ENCODE results near the gene ULK4. TPM values are rescaled to one million over a fixed set of nuclear protein-coding genes. Genes with fewer than 3 reads are reported as not detected.
"Not testable (repeated sequence)": the region's sequence is repeated elsewhere in the genome, so short reads cannot be mapped to it uniquely, and the experiment has no call there.

The ULK4 gene
- total RNA-seq, 4 donors from 2014 or later, result 15.8 to 20.6 (median 16.3) TPM

DNA sequence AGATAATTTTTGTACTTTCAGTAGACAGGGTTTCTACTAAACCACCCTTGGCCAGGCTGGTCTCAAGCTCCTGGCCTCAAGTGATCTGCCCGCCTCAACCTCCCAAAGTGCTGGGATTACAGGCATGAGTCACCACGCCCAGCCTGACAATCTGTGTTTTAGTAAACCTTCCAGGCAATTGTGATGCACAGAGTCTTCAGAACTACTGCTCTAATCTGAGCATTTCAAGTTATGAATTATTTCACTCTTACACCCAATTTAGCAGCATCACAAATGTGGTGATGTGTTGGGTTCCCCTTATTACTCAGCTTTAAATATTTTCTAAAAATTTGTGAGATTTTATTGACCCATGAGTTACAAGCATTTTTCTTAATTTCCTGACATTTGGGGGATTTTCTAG, 94.4 kb downstream of the ULK4 start:
- TF ChIP-seq, protein P1, sequence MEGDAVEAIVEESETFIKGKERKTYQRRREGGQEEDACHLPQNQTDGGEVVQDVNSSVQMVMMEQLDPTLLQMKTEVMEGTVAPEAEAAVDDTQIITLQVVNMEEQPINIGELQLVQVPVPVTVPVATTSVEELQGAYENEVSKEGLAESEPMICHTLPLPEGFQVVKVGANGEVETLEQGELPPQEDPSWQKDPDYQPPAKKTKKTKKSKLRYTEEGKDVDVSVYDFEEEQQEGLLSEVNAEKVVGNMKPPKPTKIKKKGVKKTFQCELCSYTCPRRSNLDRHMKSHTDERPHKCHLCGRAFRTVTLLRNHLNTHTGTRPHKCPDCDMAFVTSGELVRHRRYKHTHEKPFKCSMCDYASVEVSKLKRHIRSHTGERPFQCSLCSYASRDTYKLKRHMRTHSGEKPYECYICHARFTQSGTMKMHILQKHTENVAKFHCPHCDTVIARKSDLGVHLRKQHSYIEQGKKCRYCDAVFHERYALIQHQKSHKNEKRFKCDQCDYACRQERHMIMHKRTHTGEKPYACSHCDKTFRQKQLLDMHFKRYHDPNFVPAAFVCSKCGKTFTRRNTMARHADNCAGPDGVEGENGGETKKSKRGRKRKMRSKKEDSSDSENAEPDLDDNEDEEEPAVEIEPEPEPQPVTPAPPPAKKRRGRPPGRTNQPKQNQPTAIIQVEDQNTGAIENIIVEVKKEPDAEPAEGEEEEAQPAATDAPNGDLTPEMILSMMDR (IDR thresholded peaks at IDR 0.05), result no peak
- no peak for ATAC-seq (ENCODE audit: low FRiP score)
- no peak for DNase-seq (ENCODE audit: low spot score)

DNA sequence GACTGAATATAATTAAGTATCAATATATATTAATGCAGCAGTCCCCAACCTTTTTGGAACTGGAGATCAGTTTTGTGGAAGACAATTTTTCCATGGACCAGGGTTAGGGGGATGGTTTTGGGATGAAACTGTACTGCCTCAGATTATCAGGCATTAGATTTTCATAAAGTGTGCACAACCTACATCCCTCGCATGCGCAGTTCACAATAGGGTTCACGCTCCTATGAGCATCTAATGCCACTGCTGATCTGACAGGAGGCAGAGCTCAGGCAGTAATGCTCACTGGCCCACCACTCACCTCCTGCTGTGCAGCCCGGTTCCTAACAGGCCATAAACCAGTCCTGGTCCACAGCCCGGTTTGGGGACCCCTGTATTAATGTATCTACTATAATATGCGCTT, 95.6 kb downstream of the ULK4 start:
- DNase-seq (ENCODE audit: low spot score) (no peak), ATAC-seq (ENCODE audit: low FRiP score) (no peak)
- TF ChIP-seq, protein P1 (IDR thresholded peaks at IDR 0.05), result no peak

DNA sequence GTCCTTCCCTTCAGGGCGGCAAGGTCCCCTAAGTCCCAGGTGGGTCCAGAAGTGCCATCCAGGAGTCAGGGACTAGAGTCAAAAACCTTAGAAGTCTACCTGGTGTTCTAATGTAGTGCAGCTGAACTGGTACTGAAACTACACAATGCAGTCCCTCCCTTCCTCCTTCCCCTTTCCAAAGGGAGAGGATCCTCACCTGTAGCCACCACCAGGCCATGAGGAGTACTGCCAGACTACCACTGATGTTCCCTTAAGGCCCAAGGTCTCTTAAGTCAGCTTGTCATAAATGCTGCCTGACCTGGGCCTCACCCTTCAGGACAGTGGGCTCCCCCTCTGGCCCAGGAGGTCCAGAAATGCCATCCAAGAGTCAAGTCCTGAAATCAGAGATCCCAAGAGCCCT, 98.9 kb downstream of the ULK4 start:
- no peak for ATAC-seq (ENCODE audit: low FRiP score)

DNA sequence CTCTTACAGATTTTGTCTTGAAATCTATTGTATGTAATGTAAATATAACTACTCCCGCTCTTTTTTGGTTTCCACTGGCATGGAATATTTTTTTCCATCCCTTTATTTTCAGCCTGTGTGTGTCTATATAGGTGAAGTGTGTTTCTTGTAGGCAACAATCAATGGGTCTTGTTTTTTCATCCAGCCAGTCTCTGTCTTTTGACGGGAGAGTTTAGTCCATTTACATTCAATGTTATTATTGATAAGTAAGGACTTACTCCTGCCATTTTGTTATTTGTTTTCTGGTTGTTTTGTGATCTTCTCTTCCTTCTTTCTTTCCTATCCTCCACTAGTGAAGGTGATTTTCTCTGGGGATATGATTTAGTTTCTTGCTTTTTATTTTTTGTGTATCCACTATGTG, 101.4 kb downstream of the ULK4 start:
- not testable (repeated sequence) for ATAC-seq (ENCODE audit: low FRiP score); DNase-seq (ENCODE audit: low spot score)

More for the DNA sequence above, 98.9 kb downstream of the ULK4 start:
- no peak for DNase-seq (ENCODE audit: low spot score)
- TF ChIP-seq, protein P1 (IDR thresholded peaks at IDR 0.05), result no peak

DNA sequence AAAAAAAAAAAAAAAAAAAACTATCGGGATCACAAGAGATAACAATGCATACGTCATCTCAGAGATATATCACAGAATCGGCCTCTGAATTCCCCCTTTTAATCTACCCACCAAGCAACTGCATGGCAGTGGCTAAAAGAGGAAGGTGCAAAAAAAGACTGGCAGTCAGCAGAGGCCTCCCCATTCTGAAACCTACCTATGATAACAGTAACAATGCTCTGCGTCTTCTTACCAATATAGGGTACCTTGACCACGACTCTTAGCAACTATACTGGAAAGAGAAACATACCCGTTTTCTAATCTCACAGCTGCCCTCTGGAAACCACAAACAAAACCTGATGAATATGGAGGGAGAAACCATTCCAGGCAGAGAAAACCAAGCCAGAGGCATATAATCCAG, 106.9 kb downstream of the ULK4 start:
- TF ChIP-seq, protein P1 (IDR thresholded peaks at IDR 0.05), result no peak
- ATAC-seq (ENCODE audit: low FRiP score) (no peak), DNase-seq (ENCODE audit: low spot score) (no peak)

DNA sequence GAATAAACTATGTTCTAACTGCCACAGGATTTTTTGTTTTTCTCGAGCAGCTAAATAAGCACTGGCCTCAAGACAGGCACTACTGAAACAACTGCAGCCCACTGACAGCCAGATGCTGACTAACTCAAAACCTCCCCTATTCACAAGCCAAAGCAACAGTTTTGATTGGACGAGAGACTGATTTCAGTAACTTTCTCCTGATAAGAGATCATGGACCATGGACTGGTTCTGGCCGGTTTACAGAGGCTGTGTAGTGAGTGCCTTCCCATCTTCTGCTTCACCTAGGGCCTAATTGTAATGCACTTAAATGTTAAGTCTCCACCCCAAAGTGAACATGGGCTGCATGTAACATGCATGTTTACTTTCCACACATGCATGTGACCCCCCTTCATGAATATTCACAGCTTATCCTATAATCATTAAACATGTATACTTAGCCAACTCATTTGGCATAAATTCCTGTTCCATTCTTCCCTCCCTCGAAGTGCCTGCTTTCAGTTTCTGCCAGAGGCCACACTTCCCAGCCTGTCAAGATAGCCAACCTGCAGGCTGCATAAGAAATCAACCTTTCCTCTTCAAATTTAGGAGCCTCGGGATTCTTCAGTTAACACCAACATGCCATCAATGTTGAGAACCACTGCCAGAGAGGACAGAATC, 108.2 kb downstream of the ULK4 start:
- ATAC-seq (ENCODE audit: low FRiP score), result peak; percentile 57
- DNase-seq (ENCODE audit: low spot score), result no peak
- TF ChIP-seq, protein P1 (IDR thresholded peaks at IDR 0.05), result no peak

DNA sequence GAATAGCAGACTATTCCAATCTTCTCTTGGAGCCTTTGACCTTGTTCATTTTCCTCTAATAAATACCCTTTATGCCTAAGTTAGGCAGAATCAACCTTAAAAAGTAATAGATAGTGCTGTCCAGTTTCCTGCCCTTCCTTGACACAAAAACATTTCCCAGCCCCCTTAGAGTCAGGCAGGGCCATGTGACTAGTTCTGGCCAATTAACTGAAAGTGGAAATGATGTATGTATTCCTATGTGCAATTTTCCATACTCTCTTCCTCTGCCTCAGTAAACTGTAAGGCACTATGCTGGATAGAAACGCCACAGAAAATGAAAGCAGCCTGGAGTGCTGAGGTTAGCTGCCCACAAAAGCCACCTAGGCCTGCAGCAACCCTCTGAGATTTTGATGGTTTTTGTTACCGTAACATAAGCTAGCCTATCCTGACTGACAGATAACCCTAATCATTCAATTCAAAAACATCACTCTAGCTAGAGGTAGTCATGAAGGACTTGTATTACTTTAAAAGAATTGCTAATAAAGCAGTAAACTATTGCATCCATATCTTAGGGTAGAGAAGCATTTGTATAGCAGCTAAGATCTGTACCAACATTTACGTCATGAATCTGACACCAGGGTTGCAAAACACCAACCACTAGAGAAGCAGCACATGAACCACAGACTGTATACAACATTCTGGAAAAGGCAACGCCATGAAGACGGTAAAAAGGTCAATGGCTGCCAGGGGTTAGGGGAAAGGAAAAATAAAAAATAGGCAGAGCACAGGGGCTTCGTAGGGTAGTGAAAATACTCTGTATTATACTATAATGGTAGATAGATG, 112.9 kb downstream of the ULK4 start:
- no peak for ATAC-seq (ENCODE audit: low FRiP score)
- DNase-seq (ENCODE audit: low spot score), result no peak
- TF ChIP-seq, protein P1 (IDR thresholded peaks at IDR 0.05), result no peak

Data from omental fat pad (tissue), 4 donors.